ENCODE measurements around the gene DPT.

DPT gene

DNA sequence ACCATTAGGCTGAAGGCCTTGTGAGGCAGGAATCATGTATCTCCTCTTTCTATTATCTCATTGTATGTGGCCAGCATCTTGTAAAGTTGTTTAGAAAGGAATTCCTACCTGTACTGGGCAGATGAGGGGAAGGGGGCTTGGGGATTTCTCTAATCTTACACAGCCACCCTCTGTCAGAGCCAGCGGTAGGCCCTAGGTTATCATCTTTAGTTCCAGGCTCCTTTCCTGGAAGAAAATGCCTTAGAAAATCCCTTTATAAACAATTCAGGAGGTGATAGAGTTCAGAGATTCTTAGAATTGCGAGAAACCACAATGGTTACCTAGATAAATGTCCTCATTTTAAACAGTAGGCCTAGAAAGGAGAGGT is 35.2 kb downstream of the DPT start:
- Histone ChIP-seq H3K9ac (ENCODE audit: low read length) (no peak overlapping the region), H3K23ac (ENCODE audit: low read length in 2 of 2) (no peak overlapping the region), H3K4me2 (ENCODE audit: low read length, poor library complexity, severe bottlenecking) (no peak overlapping the region), H3K4me1 (ENCODE audit: control insufficient read depth, insufficient read depth, low read depth, low read length) (peaks cover 7% of the 10 kb centered on the region), H3K9me3 (ENCODE audit: control insufficient read depth, low read length) (no peaks in the 10 kb centered on the region), H3K79me1 (replicated peaks; ENCODE audit: low read length, poor library complexity, severe bottlenecking) (no peaks in the 10 kb centered on the region), H2BK120ac (ENCODE audit: low read depth, low read length) (no peak overlapping the region), H3K14ac (ENCODE audit: low read length in 2 of 2) (no peak overlapping the region), H3K36me3 (ENCODE audit: control insufficient read depth in 1 of 2, insufficient read depth in 2 of 2, low read depth in 1 of 2, low read length in 2 of 2) (no peaks in the 10 kb centered on the region), H4K91ac (ENCODE audit: low read length) (no peak overlapping the region), H3K27me3 (ENCODE audit: control insufficient read depth in 1 of 2, insufficient read depth in 1 of 2, low read length in 2 of 2) (no peaks in the 10 kb centered on the region), H2BK12ac (ENCODE audit: low read length in 2 of 2) (no peak overlapping the region), H2AFZ (ENCODE audit: low read depth, low read length) (no peak overlapping the region), H2BK15ac (ENCODE audit: low read depth, poor library complexity, severe bottlenecking) (no peak overlapping the region), H3K4ac (ENCODE audit: low read depth in 1 of 2, low read length in 2 of 2) (no peak overlapping the region), H2BK5ac (ENCODE audit: low read depth, low read length, poor library complexity, severe bottlenecking) (no peak overlapping the region), H3K27ac (ENCODE audit: low read length, poor library complexity, severe bottlenecking) (no peak overlapping the region), H2AK5ac (ENCODE audit: low read length, severe bottlenecking) (no peak overlapping the region), H4K8ac (ENCODE audit: low read length) (no peak overlapping the region), H3K4me3 (ENCODE audit: insufficient read depth in 1 of 2, low read depth in 1 of 2, low read length in 2 of 2) (no peak overlapping the region), H3K18ac (ENCODE audit: low read depth in 1 of 2, low read length in 2 of 2) (no peak overlapping the region)
- no CpG with 5 or more reads among the region's 2 CpGs for WGBS
- no peak for DNase-seq

DNA sequence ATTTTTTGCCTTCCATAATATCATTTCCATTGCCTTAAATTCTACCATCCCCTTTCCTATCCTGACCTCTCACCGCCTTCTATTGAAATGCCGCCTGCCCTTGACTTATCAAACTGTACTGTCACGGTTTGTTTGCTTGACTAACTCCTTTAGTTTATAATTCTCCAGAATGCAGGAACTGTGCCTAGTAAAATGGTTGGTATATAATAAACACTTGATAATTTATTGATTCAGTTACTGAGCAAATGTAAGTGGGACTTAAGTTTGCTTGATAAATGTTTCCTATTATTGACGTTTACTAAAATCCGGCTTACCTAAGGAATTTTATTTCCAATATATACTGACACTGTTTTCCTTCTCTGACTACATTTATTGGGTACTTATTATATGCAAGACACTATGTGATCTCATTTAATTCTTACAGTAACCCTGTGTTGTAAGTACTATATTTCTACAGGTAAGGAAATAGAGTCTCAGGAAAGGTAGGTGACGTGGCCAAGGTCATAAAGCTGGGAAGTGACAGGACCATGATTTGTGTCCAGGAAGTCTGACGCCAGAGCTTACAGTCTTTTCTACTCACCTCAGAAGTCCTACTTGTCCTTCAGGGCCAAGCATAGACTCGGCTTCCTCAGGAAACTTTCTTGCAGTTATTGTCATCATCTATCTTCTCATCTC is 35.7 kb downstream of the DPT start:
- DNase-seq, result no peak
- no peak overlapping the region for H3K4ac ChIP-seq (ENCODE audit: low read depth in 1 of 2, low read length in 2 of 2)
- no peaks in the 10 kb centered on the region for H3K36me3 ChIP-seq (ENCODE audit: control insufficient read depth in 1 of 2, insufficient read depth in 2 of 2, low read depth in 1 of 2, low read length in 2 of 2)
- no peak overlapping the region for H3K27ac ChIP-seq (ENCODE audit: low read length, poor library complexity, severe bottlenecking)
- H3K14ac ChIP-seq (ENCODE audit: low read length in 2 of 2), result no peak overlapping the region
- peaks cover 7% of the 10 kb centered on the region for H3K4me1 ChIP-seq (ENCODE audit: control insufficient read depth, insufficient read depth, low read depth, low read length)
- H2BK12ac ChIP-seq (ENCODE audit: low read length in 2 of 2), result no peak overlapping the region
- no peak overlapping the region for H2BK5ac ChIP-seq (ENCODE audit: low read depth, low read length, poor library complexity, severe bottlenecking)
- no peaks in the 10 kb centered on the region for H3K27me3 ChIP-seq (ENCODE audit: control insufficient read depth in 1 of 2, insufficient read depth in 1 of 2, low read length in 2 of 2)
- no peak overlapping the region for H2BK15ac ChIP-seq (ENCODE audit: low read depth, poor library complexity, severe bottlenecking)
- H2AK5ac ChIP-seq (ENCODE audit: low read length, severe bottlenecking), result no peak overlapping the region
- H3K23ac ChIP-seq (ENCODE audit: low read length in 2 of 2), result no peak overlapping the region
- no peak overlapping the region for H2AFZ ChIP-seq (ENCODE audit: low read depth, low read length)
- H4K8ac ChIP-seq (ENCODE audit: low read length), result no peak overlapping the region
- no peaks in the 10 kb centered on the region for H3K79me1 ChIP-seq (replicated peaks; ENCODE audit: low read length, poor library complexity, severe bottlenecking)
- no peak overlapping the region for H3K4me3 ChIP-seq (ENCODE audit: insufficient read depth in 1 of 2, low read depth in 1 of 2, low read length in 2 of 2)
- H2BK120ac ChIP-seq (ENCODE audit: low read depth, low read length), result no peak overlapping the region
- H4K91ac ChIP-seq (ENCODE audit: low read length), result no peak overlapping the region
- no peaks in the 10 kb centered on the region for H3K9me3 ChIP-seq (ENCODE audit: control insufficient read depth, low read length)
- 94% methylated on average over 6 of the region's 8 CpGs for WGBS
- no peak overlapping the region for H3K4me2 ChIP-seq (ENCODE audit: low read length, poor library complexity, severe bottlenecking)
- H3K18ac ChIP-seq (ENCODE audit: low read depth in 1 of 2, low read length in 2 of 2), result no peak overlapping the region
- no peak overlapping the region for H3K9ac ChIP-seq (ENCODE audit: low read length)

DNA sequence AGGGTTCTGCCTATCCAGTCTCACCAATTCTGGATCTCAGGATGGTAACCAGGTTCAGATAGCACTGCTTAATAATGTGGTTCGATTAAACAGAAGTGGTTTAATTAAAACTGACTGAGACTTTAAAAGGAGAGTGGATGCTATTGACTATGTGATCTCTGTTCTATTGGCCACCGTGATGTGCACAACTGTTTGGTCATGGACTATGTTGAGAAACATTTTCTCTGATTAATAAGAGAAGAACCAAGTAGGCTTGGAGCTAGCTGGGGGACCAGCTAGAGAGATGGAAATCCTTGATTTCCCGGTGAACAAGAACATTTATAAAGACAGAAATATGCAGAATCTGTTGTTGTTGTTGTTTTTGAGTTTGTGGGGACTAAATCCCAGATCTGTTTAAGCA is 36.5 kb downstream of the DPT start:
- no peaks in the 10 kb centered on the region for H3K27me3 ChIP-seq (ENCODE audit: control insufficient read depth in 1 of 2, insufficient read depth in 1 of 2, low read length in 2 of 2)
- H3K18ac ChIP-seq (ENCODE audit: low read depth in 1 of 2, low read length in 2 of 2), result no peak overlapping the region
- H2AK5ac ChIP-seq (ENCODE audit: low read length, severe bottlenecking), result no peak overlapping the region
- no peaks in the 10 kb centered on the region for H3K79me1 ChIP-seq (replicated peaks; ENCODE audit: low read length, poor library complexity, severe bottlenecking)
- H3K36me3 ChIP-seq (ENCODE audit: control insufficient read depth in 1 of 2, insufficient read depth in 2 of 2, low read depth in 1 of 2, low read length in 2 of 2), result no peaks in the 10 kb centered on the region
- H3K14ac ChIP-seq (ENCODE audit: low read length in 2 of 2), result no peak overlapping the region
- H3K4ac ChIP-seq (ENCODE audit: low read depth in 1 of 2, low read length in 2 of 2), result no peak overlapping the region
- no peak overlapping the region for H4K8ac ChIP-seq (ENCODE audit: low read length)
- no peak overlapping the region for H3K4me2 ChIP-seq (ENCODE audit: low read length, poor library complexity, severe bottlenecking)
- H4K91ac ChIP-seq (ENCODE audit: low read length), result no peak overlapping the region
- H3K27ac ChIP-seq (ENCODE audit: low read length, poor library complexity, severe bottlenecking), result no peak overlapping the region
- no peak overlapping the region for H3K4me3 ChIP-seq (ENCODE audit: insufficient read depth in 1 of 2, low read depth in 1 of 2, low read length in 2 of 2)
- H2BK120ac ChIP-seq (ENCODE audit: low read depth, low read length), result no peak overlapping the region
- H3K23ac ChIP-seq (ENCODE audit: low read length in 2 of 2), result no peak overlapping the region
- H2BK15ac ChIP-seq (ENCODE audit: low read depth, poor library complexity, severe bottlenecking), result no peak overlapping the region
- H3K9me3 ChIP-seq (ENCODE audit: control insufficient read depth, low read length), result no peaks in the 10 kb centered on the region
- WGBS, result 88% methylated on average over 3 of the region's 3 CpGs
- H3K9ac ChIP-seq (ENCODE audit: low read length), result no peak overlapping the region
- no peak overlapping the region for H2AFZ ChIP-seq (ENCODE audit: low read depth, low read length)
- H2BK5ac ChIP-seq (ENCODE audit: low read depth, low read length, poor library complexity, severe bottlenecking), result no peak overlapping the region
- H3K4me1 ChIP-seq (ENCODE audit: control insufficient read depth, insufficient read depth, low read depth, low read length), result peaks cover 9% of the 10 kb centered on the region
- no peak for DNase-seq
- no peak overlapping the region for H2BK12ac ChIP-seq (ENCODE audit: low read length in 2 of 2)

DNA sequence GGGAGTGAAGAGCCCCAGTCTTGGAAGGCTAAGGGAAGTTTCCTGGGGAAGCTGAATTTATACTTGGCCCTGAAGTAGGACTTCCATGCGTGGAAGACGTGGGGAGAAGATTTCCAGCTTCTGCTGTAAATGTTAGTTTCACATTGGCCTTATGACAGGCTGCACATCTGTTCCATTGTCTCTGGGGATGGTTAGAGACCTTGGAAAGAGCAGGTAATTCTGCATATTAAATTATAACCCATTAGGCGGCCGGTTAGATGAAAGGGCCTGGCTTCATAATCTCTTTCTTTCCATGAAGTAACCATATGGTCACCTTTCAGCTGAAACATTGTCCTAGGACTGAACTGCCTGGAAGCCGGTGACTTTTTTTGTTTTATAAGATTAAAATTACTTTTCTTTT is 37.5 kb downstream of the DPT start:
- Histone ChIP-seq H2BK12ac (ENCODE audit: low read length in 2 of 2) (no peak overlapping the region), H3K79me1 (replicated peaks; ENCODE audit: low read length, poor library complexity, severe bottlenecking) (no peaks in the 10 kb centered on the region), H4K8ac (ENCODE audit: low read length) (no peak overlapping the region), H2AK5ac (ENCODE audit: low read length, severe bottlenecking) (peak overlapping the region; percentile 93), H3K9ac (ENCODE audit: low read length) (no peak overlapping the region), H3K9me3 (ENCODE audit: control insufficient read depth, low read length) (no peaks in the 10 kb centered on the region), H3K36me3 (ENCODE audit: control insufficient read depth in 1 of 2, insufficient read depth in 2 of 2, low read depth in 1 of 2, low read length in 2 of 2) (no peaks in the 10 kb centered on the region), H3K27ac (ENCODE audit: low read length, poor library complexity, severe bottlenecking) (no peak overlapping the region), H2BK15ac (ENCODE audit: low read depth, poor library complexity, severe bottlenecking) (no peak overlapping the region), H2BK120ac (ENCODE audit: low read depth, low read length) (no peak overlapping the region), H3K4ac (ENCODE audit: low read depth in 1 of 2, low read length in 2 of 2) (no peak overlapping the region), H3K4me1 (ENCODE audit: control insufficient read depth, insufficient read depth, low read depth, low read length) (peaks cover 11% of the 10 kb centered on the region), H3K14ac (ENCODE audit: low read length in 2 of 2) (no peak overlapping the region), H2AFZ (ENCODE audit: low read depth, low read length) (no peak overlapping the region), H3K23ac (ENCODE audit: low read length in 2 of 2) (no peak overlapping the region), H3K27me3 (ENCODE audit: control insufficient read depth in 1 of 2, insufficient read depth in 1 of 2, low read length in 2 of 2) (no peaks in the 10 kb centered on the region), H4K91ac (ENCODE audit: low read length) (no peak overlapping the region), H3K18ac (ENCODE audit: low read depth in 1 of 2, low read length in 2 of 2) (no peak overlapping the region), H2BK5ac (ENCODE audit: low read depth, low read length, poor library complexity, severe bottlenecking) (no peak overlapping the region), H3K4me3 (ENCODE audit: insufficient read depth in 1 of 2, low read depth in 1 of 2, low read length in 2 of 2) (no peak overlapping the region), H3K4me2 (ENCODE audit: low read length, poor library complexity, severe bottlenecking) (no peak overlapping the region)
- DNase-seq, result no peak
- 93% methylated on average over 4 of the region's 5 CpGs for WGBS
